Body of pancreas (tissue), 4 donors: Measurements from ENCODE around the gene TCP10L.

Experiments
- CTCF ChIP-seq, 7 experiments: fragments of 450-650 bp in 4 of 7; fragments of 200-600 bp in 3 of 7; sonication (generic) in 3 of 7; IDR thresholded peaks; one replicate each; pipeline ENCODE4 v1.5.1; 2016 to 2019; ENCODE audit warnings: antibody characterized with exemption in 7 of 7
- POLR2A ChIP-seq, 3 donors: fragments of 450-650 bp; IDR thresholded peaks; one replicate each; pipeline ENCODE4 v1.6.1; 2016; ENCODE audit warnings: antibody characterized with exemption in 3 of 3, mild to moderate bottlenecking in 2 of 3

GRCh38 chr21:32597205-32597604 lies 11.9 kb upstream of the TCP10L start:
- TF ChIP-seq CTCF (IDR thresholded peaks at IDR 0.05) (no peak), POLR2A (IDR thresholded peaks at IDR 0.05) (no peak)
